NCI-H2196 (cell line): ENCODE data around the gene TULP4.

Experiments used
- DNase-seq: peaks from one replicate; lab custom pipeline; 2025; ENCODE audit not compliant: unreplicated experiment; lab: John Stamatoyannopoulos, UW

The TULP4 gene

GRCh38 chr6:158416883-158417759 lies 104.9 kb downstream of the TULP4 start:
- no peak for DNase-seq

GRCh38 chr6:158417760-158418098 lies 105.5 kb downstream of the TULP4 start:
- no peak for DNase-seq

GRCh38 chr6:158418501-158418900 lies 106.2 kb downstream of the TULP4 start:
- DNase-seq: no peak

GRCh38 chr6:158419339-158419909 lies 107.2 kb downstream of the TULP4 start:
- DNase-seq: no peak

GRCh38 chr6:158421381-158421780 lies 109.1 kb downstream of the TULP4 start:
- DNase-seq: no peak

GRCh38 chr6:158422629-158423238 lies 110.5 kb downstream of the TULP4 start:
- DNase-seq: no peak

GRCh38 chr6:158431036-158431435 lies 118.8 kb downstream of the TULP4 start:
- no peak for DNase-seq

DNA sequence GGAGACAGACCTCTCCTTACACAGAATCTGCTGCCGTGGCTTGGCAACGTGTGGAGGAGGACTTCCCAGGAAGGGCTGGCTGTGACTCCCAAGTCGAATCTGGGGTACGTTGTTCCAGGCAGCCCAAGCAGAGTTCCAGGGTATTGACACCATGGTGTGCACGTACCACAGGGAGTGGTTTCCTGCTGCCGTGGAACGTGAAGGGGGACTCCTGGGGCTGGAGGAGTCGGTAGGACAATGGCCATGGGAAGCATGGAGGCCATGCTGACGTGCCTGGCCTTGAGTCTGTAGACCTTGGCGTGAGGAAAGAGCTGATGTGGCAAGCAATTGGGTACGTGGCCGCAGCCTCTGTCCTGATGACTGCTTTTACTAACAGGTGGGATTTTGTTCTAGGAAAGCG lies 119.3 kb downstream of the TULP4 start:
- no peak for DNase-seq

DNA sequence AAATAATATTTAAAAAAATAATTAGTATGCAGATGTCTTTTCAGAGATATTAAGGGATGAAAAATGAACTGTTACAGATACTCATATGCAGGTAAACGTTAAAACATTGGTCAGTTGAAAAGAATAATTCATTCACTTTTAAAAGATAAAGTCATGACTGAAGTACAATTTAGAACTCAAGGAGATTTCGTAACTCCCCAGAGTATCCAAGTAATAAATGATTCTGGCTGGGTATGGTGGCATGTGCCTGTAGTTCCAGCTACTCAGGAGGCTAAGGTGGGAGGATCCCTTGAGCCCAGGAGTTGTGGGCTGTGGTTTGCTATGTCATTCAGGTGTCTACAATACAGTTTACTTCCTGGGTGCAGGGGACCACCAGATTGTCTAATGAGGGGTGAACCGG lies 125.3 kb downstream of the TULP4 start:
- no peak for DNase-seq

DNA sequence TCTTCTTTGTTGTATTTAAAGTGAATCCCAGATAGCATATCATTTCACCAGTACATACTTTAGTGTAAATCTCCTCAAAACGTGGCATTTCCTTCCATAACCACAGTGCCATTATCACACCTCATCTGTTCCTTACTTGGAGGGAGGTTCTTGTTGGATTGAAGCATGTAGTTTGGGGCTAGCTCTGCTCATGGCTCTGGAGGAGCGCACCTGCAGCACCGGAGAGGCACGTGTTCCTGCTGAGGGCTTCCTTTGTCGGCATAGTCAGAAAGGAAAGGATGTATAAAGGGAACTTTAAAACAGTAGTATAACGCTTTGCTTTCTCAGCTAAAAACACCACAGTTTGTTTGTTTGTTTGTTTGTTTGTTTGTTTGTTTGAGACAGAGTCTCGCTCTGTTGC lies 126.0 kb downstream of the TULP4 start:
- DNase-seq: no peak

- no peak for DNase-seq
Measured at GRCh38 chr6:158439255-158439654, 127.0 kb downstream of the TULP4 start.

- DNase-seq: no peak
Measured at GRCh38 chr6:158441716-158442215, 129.5 kb downstream of the TULP4 start.

- no peak for DNase-seq
Measured at GRCh38 chr6:158442306-158442705, 130.0 kb downstream of the TULP4 start.

GRCh38 chr6:158445426-158446085 lies 133.3 kb downstream of the TULP4 start:
- DNase-seq: no peak

GRCh38 chr6:158448856-158449255 lies 136.6 kb downstream of the TULP4 start:
- DNase-seq: no peak

DNA sequence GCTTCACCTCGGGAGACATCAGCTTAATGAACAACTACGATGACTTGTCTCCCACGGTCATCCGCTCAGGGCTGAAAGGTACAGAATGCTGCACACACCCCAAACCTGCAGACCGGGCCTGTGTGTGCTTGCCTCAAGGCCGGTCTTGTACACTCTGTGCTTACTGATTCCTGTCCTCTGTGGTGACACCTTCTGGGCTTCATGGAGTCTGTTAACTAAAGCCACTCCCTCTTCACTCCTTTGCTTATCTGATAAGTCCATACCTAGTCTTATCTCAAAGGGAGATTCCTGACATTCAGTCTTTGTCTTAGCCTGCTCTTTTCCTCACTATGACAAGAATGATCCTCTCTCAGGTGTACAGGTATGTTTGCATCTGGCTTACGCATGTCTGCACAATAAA lies 139.9 kb downstream of the TULP4 start:
- DNase-seq: no peak

- no peak for DNase-seq
Measured at GRCh38 chr6:158457131-158457530, 144.9 kb downstream of the TULP4 start.

DNA sequence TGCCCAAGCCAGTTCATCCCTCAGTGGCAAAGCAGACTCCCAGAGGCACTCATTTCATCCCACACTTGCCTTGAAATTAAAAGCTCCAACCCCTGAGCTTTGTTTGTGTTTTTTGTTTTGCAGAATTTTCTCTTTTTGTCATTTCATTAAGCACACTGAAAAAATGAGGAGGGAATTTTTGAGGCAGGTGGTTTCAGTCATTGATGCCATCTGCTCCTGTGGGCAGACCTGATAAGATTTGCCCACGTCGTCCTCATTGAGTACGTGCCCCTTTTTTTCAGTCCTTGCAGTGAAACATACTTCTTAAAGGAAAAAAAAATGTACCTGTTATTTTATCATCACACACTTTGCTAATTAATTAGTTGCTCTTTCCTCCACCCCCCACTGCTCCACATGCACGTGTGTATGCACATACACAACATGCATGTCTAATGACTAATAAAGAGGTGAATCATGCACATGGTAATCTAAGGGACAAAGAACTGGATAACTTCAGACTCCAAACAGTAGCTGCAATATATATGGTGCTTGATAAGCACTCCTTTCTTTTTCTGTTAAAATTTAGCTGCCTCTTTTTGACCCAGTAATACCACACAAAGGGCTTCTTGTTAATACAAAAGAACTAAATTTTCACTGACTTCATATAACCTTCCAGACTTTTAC lies 145.5 kb downstream of the TULP4 start:
- no peak for DNase-seq

GRCh38 chr6:158459726-158460125 lies 147.5 kb downstream of the TULP4 start:
- no peak for DNase-seq

GRCh38 chr6:158460602-158461169 lies 148.4 kb downstream of the TULP4 start:
- no peak for DNase-seq

- DNase-seq: no peak
Measured at GRCh38 chr6:158461954-158462353, 149.7 kb downstream of the TULP4 start.
